H1 (cell line): ENCODE results near the gene RNF20. TPM values are rescaled to one million over a fixed set of nuclear protein-coding genes. Genes with fewer than 3 reads are reported as not detected.

ENCODE experiments used
- CTCF ChIA-PET: fragments of 300-600 bp; sonication (Branson Sonifier 250); formaldehyde crosslinking; loops from one replicate; lab custom pipeline; 2021; ENCODE audit not compliant: partially characterized antibody; lab: Charles Lee
- POLR2A ChIA-PET: fragments of 300-600 bp; sonication (Branson Sonifier 250); formaldehyde crosslinking; loops from one replicate; lab custom pipeline; 2021; ENCODE audit warnings: inconsistent platforms; ENCODE audit not compliant: partially characterized antibody; lab: Charles Lee
- DNase-seq, 2 experiments: peaks; one replicate each; pipeline versions ENCODE4 v3.0.0 to v3.0.0-alpha.2; 2010 to 2022; ENCODE audit warnings: low spot score in 2 of 2, low read depth in 1 of 2, mixed read lengths in 1 of 2
- FAIRE-seq: peaks from 2 replicates; lab custom pipeline; 2011; peaks lifted over from hg19 to GRCh38; lab: Jason Lieb, UNC
- H2AFZ ChIP-seq: 2 replicates; pipeline ENCODE4 v1.8.1; 2012; ENCODE audit warnings: low read length, inconsistent platforms
- H2AK5ac ChIP-seq: 2 replicates; pipeline ENCODE4 v1.6.1; 2013; ENCODE audit warnings: low read depth, low read length
- H2BK120ac ChIP-seq: replicated peaks from 2 replicates; pipeline ENCODE3; 2013; ENCODE audit warnings: low read depth, low read length, inconsistent platforms
- H2BK12ac ChIP-seq: 2 replicates; pipeline ENCODE4 v1.6.1; 2013; ENCODE audit warnings: low read depth, low read length
- H2BK15ac ChIP-seq: 2 replicates; pipeline ENCODE4 v1.6.1; 2013; ENCODE audit warnings: low read length
- H2BK20ac ChIP-seq: 2 replicates; pipeline ENCODE4 v1.6.1; 2013; ENCODE audit warnings: low read length
- H2BK5ac ChIP-seq: 2 replicates; pipeline ENCODE4 v1.6.1; 2013; ENCODE audit warnings: low read depth, low read length
- H3K14ac ChIP-seq: 2 replicates; pipeline ENCODE4 v1.6.1; 2013; ENCODE audit warnings: inconsistent platforms; ENCODE audit not compliant: insufficient read length
- H3K18ac ChIP-seq: 2 replicates; pipeline ENCODE4 v1.6.1; 2013; ENCODE audit warnings: low read length; ENCODE audit errors: extremely low read depth
- H3K23ac ChIP-seq: 2 replicates; pipeline ENCODE4 v1.6.1; 2013; ENCODE audit warnings: inconsistent platforms; ENCODE audit not compliant: insufficient read length
- H3K23me2 ChIP-seq: 2 replicates; pipeline ENCODE4 v1.6.1; 2013; ENCODE audit warnings: low read depth, low read length
- H3K27ac ChIP-seq: 2 replicates; pipeline ENCODE4 v1.6.1; 2011; ENCODE audit warnings: low read depth, low read length, inconsistent platforms
- H3K27me3 ChIP-seq, 4 experiments: replicated peaks in 1 of 4; 1 replicate in 1 of 4; 2 replicates in 3 of 4; pipeline versions ENCODE4 v1.6.1 to v1.8.1; 2011 to 2013; ENCODE audit warnings: low read length in 3 of 4, mild to moderate bottlenecking in 3 of 4, inconsistent platforms in 2 of 4, mixed read lengths in 2 of 4, moderate library complexity in 1 of 4; ENCODE audit not compliant: control insufficient read depth in 3 of 4, insufficient read depth in 3 of 4; ENCODE audit errors: extremely low read depth in 1 of 4
- H3K36me3 ChIP-seq, 4 experiments: 2 replicates each; pipeline versions ENCODE4 v1.6.1 to v1.8.1; 2011 to 2013; ENCODE audit warnings: mild to moderate bottlenecking in 4 of 4, low read length in 3 of 4, moderate library complexity in 2 of 4, control low read depth in 1 of 4, inconsistent platforms in 1 of 4; ENCODE audit not compliant: insufficient read depth in 4 of 4, control insufficient read depth in 2 of 4
- H3K4ac ChIP-seq: replicated peaks from 2 replicates; pipeline ENCODE3; 2013; ENCODE audit warnings: low read length, low read depth, mixed read lengths, inconsistent platforms; ENCODE audit not compliant: insufficient read length
- H3K4me1 ChIP-seq, 4 experiments: replicated peaks in 1 of 4; 1 replicate in 1 of 4; 2 replicates in 3 of 4; pipeline versions ENCODE4 v1.6.1 to v1.8.1; 2011 to 2013; ENCODE audit warnings: low read length in 3 of 4, inconsistent platforms in 2 of 4, mixed read lengths in 1 of 4; ENCODE audit not compliant: insufficient read depth in 4 of 4, control insufficient read depth in 3 of 4
- H3K4me2 ChIP-seq, 2 experiments: 2 replicates each; pipeline versions ENCODE4 v1.6.1 to v1.8.1; 2011 to 2013; ENCODE audit warnings: low read depth in 2 of 2, low read length in 2 of 2, control low read depth in 1 of 2, inconsistent platforms in 1 of 2, mild to moderate bottlenecking in 1 of 2; ENCODE audit not compliant: insufficient read depth in 1 of 2
- H3K4me3 ChIP-seq, 4 experiments: fragments of 200-600, 300-600 bp in 1 of 4; sonication (generic), shearing (Covaris generic), sonication (Bioruptor Twin) in 1 of 4; 2 replicates each; pipeline versions ENCODE4 v1.5.1 to v1.8.1; 2011 to 2016; ENCODE audit warnings: low read length in 4 of 4, low read depth in 3 of 4, control low read depth in 2 of 4, inconsistent platforms in 2 of 4, mild to moderate bottlenecking in 2 of 4, mixed read lengths in 1 of 4, moderate library complexity in 1 of 4; ENCODE audit not compliant: insufficient read depth in 2 of 4; ENCODE audit errors: extremely low read depth in 1 of 4
- H3K56ac ChIP-seq: replicated peaks from 2 replicates; pipeline ENCODE3; 2013; ENCODE audit warnings: low read depth, mild to moderate bottlenecking, mixed read lengths, low read length, inconsistent platforms; ENCODE audit not compliant: insufficient read length
- H3K79me1 ChIP-seq: 2 replicates; pipeline ENCODE4 v1.6.1; 2013; ENCODE audit warnings: low read depth, low read length, control low read depth
- H3K79me2 ChIP-seq, 2 experiments: 2 replicates each; pipeline versions ENCODE4 v1.6.1 to v1.8.1; 2012 to 2013; ENCODE audit warnings: low read length in 2 of 2, mild to moderate bottlenecking in 2 of 2, inconsistent platforms in 1 of 2; ENCODE audit not compliant: insufficient read depth in 2 of 2, control insufficient read depth in 1 of 2
- H3K9ac ChIP-seq, 4 experiments: replicated peaks in 1 of 4; 1 replicate in 1 of 4; 2 replicates in 3 of 4; pipeline versions ENCODE4 v1.6.1 to v1.8.1; 2011 to 2013; ENCODE audit warnings: low read depth in 3 of 4, low read length in 3 of 4, control low read depth in 2 of 4, mild to moderate bottlenecking in 2 of 4, moderate library complexity in 2 of 4, inconsistent platforms in 1 of 4; ENCODE audit errors: extremely low read depth in 1 of 4
- H3K9me3 ChIP-seq, 2 experiments: 2 replicates each; pipeline versions ENCODE4 v1.6.1 to v1.8.1; 2012 to 2013; ENCODE audit warnings: mild to moderate bottlenecking in 2 of 2, moderate library complexity in 2 of 2, control low read depth in 1 of 2, inconsistent platforms in 1 of 2, low read depth in 1 of 2, low read length in 1 of 2, mixed read lengths in 1 of 2; ENCODE audit not compliant: insufficient read depth in 2 of 2
- H4K20me1 ChIP-seq, 2 experiments: replicated peaks in 1 of 2; 2 replicates each; pipeline versions ENCODE3 to v1.8.1; 2011 to 2013; ENCODE audit warnings: inconsistent platforms in 2 of 2, low read length in 2 of 2, mild to moderate bottlenecking in 1 of 2; ENCODE audit not compliant: insufficient read depth in 2 of 2, control insufficient read depth in 1 of 2
- H4K5ac ChIP-seq: 2 replicates; pipeline ENCODE4 v1.6.1; 2013; ENCODE audit warnings: low read length, low read depth, mixed read lengths, inconsistent platforms; ENCODE audit not compliant: insufficient read length
- H4K8ac ChIP-seq: 2 replicates; pipeline ENCODE4 v1.8.0; 2013; ENCODE audit warnings: mild to moderate bottlenecking, moderate library complexity, low read length, inconsistent platforms; ENCODE audit not compliant: insufficient read depth; ENCODE audit errors: extremely low read depth
- H4K91ac ChIP-seq: replicated peaks from 2 replicates; pipeline ENCODE3; 2013; ENCODE audit warnings: low read length, mixed read lengths, inconsistent platforms; ENCODE audit not compliant: insufficient read length
- ATF3 ChIP-seq: IDR thresholded peaks from 2 replicates; pipeline ENCODE4 v1.6.1; 2011; ENCODE audit warnings: low read depth, mild to moderate bottlenecking, low read length; ENCODE audit not compliant: insufficient read depth
- BCL11A ChIP-seq, 2 experiments: IDR thresholded peaks; one replicate each; pipeline ENCODE4 v1.6.1; 2011; ENCODE audit warnings: low read depth in 2 of 2, low read length in 2 of 2, mild to moderate bottlenecking in 2 of 2
- CBX8 ChIP-seq: fragments of 300-800, 300-1000 bp; sonication (generic); IDR thresholded peaks from 2 replicates; pipeline ENCODE4 v1.7.1; 2016; ENCODE audit warnings: low read depth, low read length, borderline replicate concordance
- JUN ChIP-seq: IDR thresholded peaks from 2 replicates; pipeline ENCODE4 v1.6.1; 2011; ENCODE audit warnings: low read depth, mild to moderate bottlenecking, improper control_type of control experiment, low read length
- JUND ChIP-seq: IDR thresholded peaks from 2 replicates; pipeline ENCODE4 v1.6.1; 2011; ENCODE audit warnings: mild to moderate bottlenecking, improper control_type of control experiment, low read length
- KDM1A ChIP-seq: fragments of 200-600, 300-600 bp; sonication (generic); IDR thresholded peaks from 2 replicates; pipeline ENCODE4 v1.7.1; 2016; ENCODE audit warnings: mild to moderate bottlenecking, low read length, borderline replicate concordance
- PHF8 ChIP-seq: fragments of 200-600 bp; sonication (generic); conservative IDR thresholded peaks from 2 replicates; pipeline ENCODE4 v1.7.1; 2012; ENCODE audit warnings: low read depth, mild to moderate bottlenecking, inconsistent platforms, low read length, moderate library complexity
- POLR2AphosphoS5 ChIP-seq: IDR thresholded peaks from 2 replicates; pipeline ENCODE4 v1.6.1; 2011; ENCODE audit warnings: low read depth, low read length
- RBBP5 ChIP-seq: IDR thresholded peaks from 2 replicates; pipeline ENCODE4 v1.7.1; 2012; ENCODE audit warnings: low read depth, mild to moderate bottlenecking, inconsistent platforms, low read length, moderate library complexity, borderline replicate concordance
- RXRA ChIP-seq: IDR thresholded peaks from 2 replicates; pipeline ENCODE4 v1.6.1; 2011; ENCODE audit warnings: low read depth, mild to moderate bottlenecking, low read length, moderate library complexity; ENCODE audit not compliant: insufficient read depth
- SIN3A ChIP-seq, 2 experiments: IDR thresholded peaks in 1 of 2; conservative IDR thresholded peaks in 1 of 2; 2 replicates each; pipeline ENCODE4 v1.6.1; 2011 to 2012; ENCODE audit warnings: low read length in 2 of 2, improper control_type of control experiment in 1 of 2, low read depth in 1 of 2, mild to moderate bottlenecking in 1 of 2
- SP1 ChIP-seq: IDR thresholded peaks from 2 replicates; pipeline ENCODE4 v1.6.1; 2011; ENCODE audit warnings: low read depth, low read length
- SP2 ChIP-seq: IDR thresholded peaks from 2 replicates; pipeline ENCODE4 v1.6.1; 2012; ENCODE audit warnings: mild to moderate bottlenecking, low read length, inconsistent platforms
- TAF1 ChIP-seq: IDR thresholded peaks from 2 replicates; pipeline ENCODE4 v1.6.1; 2011; ENCODE audit warnings: mild to moderate bottlenecking, low read depth, low read length
- WGBS, 2 experiments: shearing (Covaris generic) in 1 of 2; methylation state at CpG; one replicate each; pipeline versions ENCODE4 v1.1.6 to v1.1.7; 2013 to 2015; ENCODE audit warnings: low lambda C conversion rate in 2 of 2, mixed read lengths in 2 of 2, inconsistent platforms in 1 of 2, low coverage in 1 of 2, missing lambda C conversion rate in 1 of 2; ENCODE audit not compliant: insufficient replicate concordance in 2 of 2, insufficient coverage in 1 of 2, insufficient read length in 1 of 2; ENCODE audit errors: extremely low coverage in 1 of 2, missing lambda C conversion rate in 1 of 2; 5-methylcytosine and 5-hydroxymethylcytosine counted together
- polyA plus RNA-seq, 7 experiments: library from polyadenylated mRNA; depleted of rRNA in 3 of 7; stranded (reverse) in 5 of 7; unstranded in 2 of 7; fragments of >200 nt in 5 of 7; fragments of 200-250 nt in 2 of 7; gene quantifications; 1 replicate in 5 of 7; 2 replicates in 1 of 7; 4 replicates in 1 of 7; pipeline versions ENCODE4 v1.2.1 to v1.2.3, GENCODE V29; 2011 to 2013; ENCODE audit warnings: missing spikeins in 2 of 7, mixed read lengths in 2 of 7
- total RNA-seq: library from RNA; stranded (reverse); fragmentation: NEBNext Ultra II Directional; extraction: Animal tissue kit (Norgen Biotek cat#: 25700); gene quantifications from 2 replicates; pipeline ENCODE4 v1.2.1, GENCODE V29; 2021

Gene RNF20
- total and polyA plus RNA-seq, 2 of the 8 experiments (the other 6 are each of a cell fraction or from before 2014, with no cell fraction given) = 9.4 to 65.2 TPM

- Histone ChIP-seq H4K5ac (no peak overlapping the region), H3K9me3 (no peaks in the 10 kb centered on the region), H3K27ac (no peak overlapping the region), H3K4me3 (no peak overlapping the region), H3K79me1 (no peaks in the 10 kb centered on the region), H2BK5ac (no peak overlapping the region), H3K18ac (no peak overlapping the region), H2BK15ac (no peak overlapping the region), H3K14ac (no peak overlapping the region), H3K27me3 (no peaks in the 10 kb centered on the region), H3K56ac (no peak overlapping the region), H2BK20ac (no peak overlapping the region), H3K4me2 (no peak overlapping the region), H2AFZ (no peak overlapping the region), H4K20me1 (no peaks in the 10 kb centered on the region), H3K4me1 (peaks cover 2 to 16% (median 13%) of the 10 kb centered on the region in 4 experiments; a peak in 6 of 7 replicates), H4K8ac (no peak overlapping the region), H3K36me3 (no peaks in the 10 kb centered on the region), H2AK5ac (no peak overlapping the region), H3K23me2 (no peaks in the 10 kb centered on the region), H3K4ac (no peak overlapping the region), H3K23ac (no peak overlapping the region), H3K9ac (no peak overlapping the region), H2BK12ac (no peak overlapping the region), H2BK120ac (no peak overlapping the region), H3K79me2 (no peaks in the 10 kb centered on the region), H4K91ac (no peak overlapping the region)
- 94% methylated on average over 6 of the region's 6 CpGs; no CpG with 5 or more reads in 1 of the 2 experiments for WGBS, 2 experiments
- FAIRE-seq = no peak
- DNase-seq = no peak
- ChIA-PET CTCF (interaction anchor here (0.7 to 2.8 kb wide), 9 partner anchors 10 to 62 kb away, joined by 3 to 11 read pairs (median 3); no protein-coding TSS in a partner anchor), POLR2A (interaction anchor here (0.9 kb wide), 1 partner anchor 10 kb away, joined by 4 read pairs; no protein-coding TSS in a partner anchor)
- TF ChIP-seq RBBP5 = no peak
- no peak for TF ChIP-seq POLR2AphosphoS5
- no peak for TF ChIP-seq JUN
- no peak for TF ChIP-seq BCL11A (IDR thresholded peaks at IDR 0.05; ENCODE audit: low read depth in 2 of 2, low read length in 2 of 2)
- no peak for TF ChIP-seq RXRA
- no peak for TF ChIP-seq SP2
- TF ChIP-seq JUND = no peak
- TF ChIP-seq SIN3A (conservative IDR thresholded peaks at IDR 0.05 in 1 of 2, IDR thresholded peaks at IDR 0.05 in 1 of 2; ENCODE audit: low read depth in 1 of 2, low read length in 2 of 2) = no peak
- TF ChIP-seq SP1 = no peak
- no peak for TF ChIP-seq CBX8
- no peak for TF ChIP-seq PHF8
- TF ChIP-seq KDM1A = no peak
- no peak for TF ChIP-seq ATF3
- TF ChIP-seq TAF1 = no peak
Observed at GRCh38 chr9:101510459-101510858, 23.2 kb upstream of the RNF20 start.
